ENCODE results near the gene SLAMF8. TPM values are rescaled to one million over a fixed set of nuclear protein-coding genes. Genes with fewer than 3 reads are reported as not detected.

Gene SLAMF8
- polyA plus RNA-seq, 1 donor from 2014 or later, result not detected

DNA sequence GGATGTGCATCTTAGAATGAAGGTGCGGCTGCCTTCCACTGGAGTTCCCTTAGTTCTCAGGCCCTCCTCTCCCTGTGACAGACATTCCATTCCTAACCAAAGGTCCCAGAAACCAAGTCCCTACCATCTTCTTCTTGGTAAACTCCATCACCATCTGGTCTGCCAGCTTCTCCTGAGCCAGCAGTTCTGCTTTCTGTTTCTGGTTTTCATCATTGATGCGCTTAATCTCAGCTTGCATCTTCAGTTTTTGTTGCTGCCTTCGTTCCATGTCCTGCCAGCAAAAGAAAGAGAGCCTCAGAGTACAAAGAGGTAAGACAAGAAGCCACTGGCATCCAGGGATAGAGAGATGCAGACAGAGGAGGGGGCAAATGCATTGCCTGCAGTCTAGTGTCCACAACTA, 53.8 kb downstream of the SLAMF8 start:
- no peak overlapping the region for H3K4me2 ChIP-seq (ENCODE audit: low read length)
- no peaks in the 10 kb centered on the region for H3K79me2 ChIP-seq (replicated peaks; ENCODE audit: insufficient read depth, low read length)
- no peak overlapping the region for H3K27ac ChIP-seq (ENCODE audit: low read length)
- no peaks in the 10 kb centered on the region for H4K20me1 ChIP-seq (ENCODE audit: insufficient read depth)
- H3K9me3 ChIP-seq (ENCODE audit: low read length), result no peaks in the 10 kb centered on the region
- H3F3A ChIP-seq (ENCODE audit: insufficient read depth, low read length, poor library complexity, severe bottlenecking), result no peaks in the 10 kb centered on the region
- no peaks in the 10 kb centered on the region for H3K27me3 ChIP-seq (ENCODE audit: insufficient read depth, low read depth, low read length)
- H3K4me3 ChIP-seq (ENCODE audit: low read length), result no peak overlapping the region
- H3K9ac ChIP-seq (ENCODE audit: low read length), result no peak overlapping the region
- TF ChIP-seq RAD21 (conservative IDR thresholded peaks at IDR 0.05), result no peak
- no peak for TF ChIP-seq TAF1 (IDR thresholded peaks at IDR 0.05; ENCODE audit: low read depth)
- TF ChIP-seq EP300 (conservative IDR thresholded peaks at IDR 0.05; ENCODE audit: poor library complexity, severe bottlenecking), result no peak
- TF ChIP-seq, protein P1, sequence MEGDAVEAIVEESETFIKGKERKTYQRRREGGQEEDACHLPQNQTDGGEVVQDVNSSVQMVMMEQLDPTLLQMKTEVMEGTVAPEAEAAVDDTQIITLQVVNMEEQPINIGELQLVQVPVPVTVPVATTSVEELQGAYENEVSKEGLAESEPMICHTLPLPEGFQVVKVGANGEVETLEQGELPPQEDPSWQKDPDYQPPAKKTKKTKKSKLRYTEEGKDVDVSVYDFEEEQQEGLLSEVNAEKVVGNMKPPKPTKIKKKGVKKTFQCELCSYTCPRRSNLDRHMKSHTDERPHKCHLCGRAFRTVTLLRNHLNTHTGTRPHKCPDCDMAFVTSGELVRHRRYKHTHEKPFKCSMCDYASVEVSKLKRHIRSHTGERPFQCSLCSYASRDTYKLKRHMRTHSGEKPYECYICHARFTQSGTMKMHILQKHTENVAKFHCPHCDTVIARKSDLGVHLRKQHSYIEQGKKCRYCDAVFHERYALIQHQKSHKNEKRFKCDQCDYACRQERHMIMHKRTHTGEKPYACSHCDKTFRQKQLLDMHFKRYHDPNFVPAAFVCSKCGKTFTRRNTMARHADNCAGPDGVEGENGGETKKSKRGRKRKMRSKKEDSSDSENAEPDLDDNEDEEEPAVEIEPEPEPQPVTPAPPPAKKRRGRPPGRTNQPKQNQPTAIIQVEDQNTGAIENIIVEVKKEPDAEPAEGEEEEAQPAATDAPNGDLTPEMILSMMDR (IDR thresholded peaks at IDR 0.05; ENCODE audit: poor library complexity, severe bottlenecking), result no peak
- TF ChIP-seq, protein P2, sequence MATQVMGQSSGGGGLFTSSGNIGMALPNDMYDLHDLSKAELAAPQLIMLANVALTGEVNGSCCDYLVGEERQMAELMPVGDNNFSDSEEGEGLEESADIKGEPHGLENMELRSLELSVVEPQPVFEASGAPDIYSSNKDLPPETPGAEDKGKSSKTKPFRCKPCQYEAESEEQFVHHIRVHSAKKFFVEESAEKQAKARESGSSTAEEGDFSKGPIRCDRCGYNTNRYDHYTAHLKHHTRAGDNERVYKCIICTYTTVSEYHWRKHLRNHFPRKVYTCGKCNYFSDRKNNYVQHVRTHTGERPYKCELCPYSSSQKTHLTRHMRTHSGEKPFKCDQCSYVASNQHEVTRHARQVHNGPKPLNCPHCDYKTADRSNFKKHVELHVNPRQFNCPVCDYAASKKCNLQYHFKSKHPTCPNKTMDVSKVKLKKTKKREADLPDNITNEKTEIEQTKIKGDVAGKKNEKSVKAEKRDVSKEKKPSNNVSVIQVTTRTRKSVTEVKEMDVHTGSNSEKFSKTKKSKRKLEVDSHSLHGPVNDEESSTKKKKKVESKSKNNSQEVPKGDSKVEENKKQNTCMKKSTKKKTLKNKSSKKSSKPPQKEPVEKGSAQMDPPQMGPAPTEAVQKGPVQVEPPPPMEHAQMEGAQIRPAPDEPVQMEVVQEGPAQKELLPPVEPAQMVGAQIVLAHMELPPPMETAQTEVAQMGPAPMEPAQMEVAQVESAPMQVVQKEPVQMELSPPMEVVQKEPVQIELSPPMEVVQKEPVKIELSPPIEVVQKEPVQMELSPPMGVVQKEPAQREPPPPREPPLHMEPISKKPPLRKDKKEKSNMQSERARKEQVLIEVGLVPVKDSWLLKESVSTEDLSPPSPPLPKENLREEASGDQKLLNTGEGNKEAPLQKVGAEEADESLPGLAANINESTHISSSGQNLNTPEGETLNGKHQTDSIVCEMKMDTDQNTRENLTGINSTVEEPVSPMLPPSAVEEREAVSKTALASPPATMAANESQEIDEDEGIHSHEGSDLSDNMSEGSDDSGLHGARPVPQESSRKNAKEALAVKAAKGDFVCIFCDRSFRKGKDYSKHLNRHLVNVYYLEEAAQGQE (IDR thresholded peaks at IDR 0.05; ENCODE audit: borderline replicate concordance), result no peak
- no peak for TF ChIP-seq SMC3 (conservative IDR thresholded peaks at IDR 0.05; ENCODE audit: poor library complexity)
- H3K36me3 ChIP-seq (ENCODE audit: insufficient read depth, low read length), result no peaks in the 10 kb centered on the region
- H3K9me2 ChIP-seq (ENCODE audit: insufficient read depth, low read length), result no peaks in the 10 kb centered on the region
- H2AFZ ChIP-seq (ENCODE audit: low read depth, low read length), result no peak overlapping the region

DNA sequence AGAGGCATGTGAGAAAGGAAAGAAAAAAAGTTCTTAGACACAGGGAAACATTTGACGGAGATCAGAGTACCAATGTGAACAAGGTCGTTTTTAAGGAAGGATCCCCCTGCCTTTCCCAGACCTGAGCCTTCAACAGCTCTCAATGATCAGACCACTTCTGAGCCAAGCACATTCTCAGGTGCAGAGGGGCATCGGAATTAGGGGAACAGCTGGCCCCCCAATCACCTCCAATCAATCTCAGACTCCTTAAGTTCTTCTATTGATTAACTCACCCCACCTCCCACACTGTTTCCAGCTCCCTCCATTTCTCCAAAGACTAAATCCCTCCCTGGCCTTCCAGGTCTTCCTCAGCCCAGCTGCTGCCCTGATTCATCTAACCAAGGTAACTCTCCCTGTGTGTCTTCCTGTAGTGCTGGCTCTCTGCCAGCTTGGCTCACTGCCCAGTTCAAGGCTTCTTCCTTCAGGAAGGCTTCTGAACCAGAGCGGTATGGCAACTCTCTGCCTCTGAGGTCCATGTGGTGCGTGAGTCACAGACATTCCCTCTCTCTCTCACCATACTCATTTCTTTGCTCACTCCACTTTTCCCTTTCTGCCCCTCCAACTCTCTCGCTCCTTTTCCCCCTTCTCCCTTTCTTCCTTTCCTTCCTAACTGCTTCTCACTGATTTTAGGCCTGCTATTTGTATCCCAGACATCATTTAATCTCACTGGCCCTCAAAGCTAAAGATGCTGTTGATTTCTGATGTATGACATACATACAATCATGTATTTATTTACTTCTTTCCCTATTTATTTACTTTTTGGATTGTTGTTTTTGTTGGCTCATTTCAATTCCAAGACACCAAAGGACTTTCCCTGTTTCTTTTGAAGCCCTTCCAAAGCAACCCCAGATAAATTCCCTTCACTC, 55.2 kb downstream of the SLAMF8 start:
- Histone ChIP-seq H3K4me3 (ENCODE audit: low read length) (no peak overlapping the region), H3K27ac (ENCODE audit: low read length) (no peak overlapping the region), H2AFZ (ENCODE audit: low read depth, low read length) (no peak overlapping the region), H3F3A (ENCODE audit: insufficient read depth, low read length, poor library complexity, severe bottlenecking) (no peaks in the 10 kb centered on the region), H4K20me1 (ENCODE audit: insufficient read depth) (no peaks in the 10 kb centered on the region), H3K27me3 (ENCODE audit: insufficient read depth, low read depth, low read length) (no peaks in the 10 kb centered on the region), H3K9ac (ENCODE audit: low read length) (no peak overlapping the region), H3K4me2 (ENCODE audit: low read length) (no peak overlapping the region), H3K79me2 (replicated peaks; ENCODE audit: insufficient read depth, low read length) (no peaks in the 10 kb centered on the region), H3K36me3 (ENCODE audit: insufficient read depth, low read length) (no peaks in the 10 kb centered on the region), H3K9me2 (ENCODE audit: insufficient read depth, low read length) (no peaks in the 10 kb centered on the region), H3K9me3 (ENCODE audit: low read length) (no peaks in the 10 kb centered on the region)
- no peak for TF ChIP-seq MXI1 (conservative IDR thresholded peaks at IDR 0.05; ENCODE audit: poor library complexity, severe bottlenecking)
- TF ChIP-seq, protein P2 (IDR thresholded peaks at IDR 0.05; ENCODE audit: borderline replicate concordance), result no peak
- no peak for TF ChIP-seq EP300 (conservative IDR thresholded peaks at IDR 0.05; ENCODE audit: poor library complexity, severe bottlenecking)
- TF ChIP-seq, protein P1 (IDR thresholded peaks at IDR 0.05; ENCODE audit: poor library complexity, severe bottlenecking), result no peak
- TF ChIP-seq POLR2AphosphoS5 (IDR thresholded peaks at IDR 0.05), result no peak
- TF ChIP-seq SMC3 (conservative IDR thresholded peaks at IDR 0.05; ENCODE audit: poor library complexity), result no peak
- no peak for TF ChIP-seq EZH2 (IDR thresholded peaks at IDR 0.05; ENCODE audit: borderline replicate concordance, insufficient read depth, low read length, poor library complexity, severe bottlenecking)
- no peak for TF ChIP-seq RAD21 (conservative IDR thresholded peaks at IDR 0.05)
- no peak for TF ChIP-seq TAF1 (IDR thresholded peaks at IDR 0.05; ENCODE audit: low read depth)

Measured in neural cell (in vitro differentiated cells).